Smooth muscle cell (in vitro differentiated cells): ENCODE results near the gene BCAP29. TPM values are rescaled to one million over a fixed set of nuclear protein-coding genes. Genes with fewer than 3 reads are reported as not detected.

ENCODE experiments used
- DNase-seq: peaks from one replicate; lab custom pipeline; 2025; ENCODE audit not compliant: unreplicated experiment; lab: John Stamatoyannopoulos, UW
- H2AFZ ChIP-seq: fragments of 200-600 bp; sonication (generic); 2 replicates; pipeline ENCODE4 v1.6.0; 2016; ENCODE audit warnings: antibody characterized with exemption, low read depth, mild to moderate bottlenecking
- H3F3A ChIP-seq: fragments of 200-600 bp; sonication (generic); 2 replicates; pipeline ENCODE4 v1.6.0; 2017; ENCODE audit warnings: antibody characterized with exemption, low read depth
- H3K27ac ChIP-seq: fragments of 200-600 bp; sonication (generic); 2 replicates; pipeline ENCODE4 v1.5.1; 2016; ENCODE audit warnings: low read depth, mild to moderate bottlenecking
- H3K27me3 ChIP-seq: fragments of 200-600 bp; sonication (generic); 2 replicates; pipeline ENCODE4 v1.6.1; 2016; ENCODE audit warnings: low read depth, mild to moderate bottlenecking
- H3K36me3 ChIP-seq: fragments of 200-600 bp; sonication (generic); 2 replicates; pipeline ENCODE4 v1.5.1; 2016; ENCODE audit warnings: low read depth
- H3K4me1 ChIP-seq: fragments of 200-600 bp; sonication (generic); 2 replicates; pipeline ENCODE4 v1.5.1; 2016; ENCODE audit warnings: low read depth
- H3K4me2 ChIP-seq: fragments of 200-600 bp; sonication (generic); 2 replicates; pipeline ENCODE4 v1.6.0; 2016; ENCODE audit warnings: mild to moderate bottlenecking
- H3K4me3 ChIP-seq: fragments of 200-600 bp; sonication (generic); 2 replicates; pipeline ENCODE4 v1.5.1; 2016; ENCODE audit warnings: mild to moderate bottlenecking
- H3K79me2 ChIP-seq: fragments of 200-600 bp; sonication (generic); 2 replicates; pipeline ENCODE4 v1.6.0; 2016; ENCODE audit warnings: low read depth, mild to moderate bottlenecking
- H3K9ac ChIP-seq: fragments of 200-600 bp; sonication (generic); 2 replicates; pipeline ENCODE4 v1.6.0; 2016; ENCODE audit warnings: low read depth
- H3K9me3 ChIP-seq: fragments of 200-600 bp; sonication (generic); replicated peaks from 2 replicates; pipeline ENCODE4 v1.5.1; 2016; ENCODE audit warnings: low read depth
- H4K20me1 ChIP-seq: fragments of 200-600 bp; sonication (generic); 2 replicates; pipeline ENCODE4 v1.6.0; 2016; ENCODE audit warnings: low read depth
- CTCF ChIP-seq: fragments of 200-600 bp; sonication (generic); IDR thresholded peaks from 2 replicates; pipeline ENCODE4 v1.5.1; 2017; ENCODE audit warnings: borderline replicate concordance, mild to moderate bottlenecking, antibody characterized with exemption; ENCODE audit not compliant: insufficient read depth, poor library complexity, severe bottlenecking
- WGBS: methylation state at CpG from one replicate; pipeline ENCODE4 v1.1.7; 2016; ENCODE audit warnings: low lambda C conversion rate; 5-methylcytosine and 5-hydroxymethylcytosine counted together
- polyA plus RNA-seq: library from polyadenylated mRNA; unstranded; fragments of >200 nt; fragmentation: Nextera tagmentation; extraction: Ambion mirVana; gene quantifications from 2 replicates; pipeline ENCODE4 v1.2.1, GENCODE V29; 2016
- total RNA-seq: library from RNA; depleted of rRNA; stranded (reverse); fragments of >200 nt; gene quantifications from 2 replicates; pipeline ENCODE4 v1.2.3, GENCODE V29; 2014

The BCAP29 gene
- total and polyA plus RNA-seq, 2 experiments from 2014 or later = 36.3 to 135 TPM

- Histone ChIP-seq H3K4me1 (no peaks in the 10 kb centered on the region), H3K27me3 (no peaks in the 10 kb centered on the region), H3K9ac (no peak overlapping the region), H4K20me1 (no peaks in the 10 kb centered on the region), H3K9me3 (no peaks in the 10 kb centered on the region), H3K4me2 (no peak overlapping the region), H2AFZ (no peak overlapping the region), H3K27ac (no peak overlapping the region), H3F3A (no peaks in the 10 kb centered on the region), H3K4me3 (no peak overlapping the region), H3K36me3 (no peaks in the 10 kb centered on the region), H3K79me2 (no peaks in the 10 kb centered on the region)
- 82% methylated on average over 1 of the region's 1 CpG for WGBS
- TF ChIP-seq CTCF = no peak
- no peak for DNase-seq
These were observed 61.6 kb downstream of the BCAP29 start for GRCh38 chr7:107641676-107642075.

- Histone ChIP-seq H4K20me1 (no peaks in the 10 kb centered on the region), H3F3A (no peaks in the 10 kb centered on the region), H3K9me3 (no peaks in the 10 kb centered on the region), H3K36me3 (no peaks in the 10 kb centered on the region), H3K4me1 (no peaks in the 10 kb centered on the region), H2AFZ (no peak overlapping the region), H3K27me3 (no peaks in the 10 kb centered on the region), H3K4me2 (no peak overlapping the region), H3K4me3 (no peak overlapping the region), H3K9ac (no peak overlapping the region), H3K27ac (no peak overlapping the region), H3K79me2 (no peaks in the 10 kb centered on the region)
- no peak for TF ChIP-seq CTCF
- no peak for DNase-seq
- 87% methylated on average over 4 of the region's 4 CpGs for WGBS
These were observed 62.5 kb downstream of the BCAP29 start for GRCh38 chr7:107642501-107642900.

GRCh38 chr7:107643407-107643806 lies 63.4 kb downstream of the BCAP29 start:
- WGBS = 28% methylated on average over 1 of the region's 1 CpG
- Histone ChIP-seq H3K79me2 (no peaks in the 10 kb centered on the region), H3K4me2 (peak overlapping the region; percentile 1), H3K4me1 (no peaks in the 10 kb centered on the region), H3K9ac (no peak overlapping the region), H3K27me3 (no peaks in the 10 kb centered on the region), H3K27ac (no peak overlapping the region), H3K9me3 (no peaks in the 10 kb centered on the region), H4K20me1 (no peaks in the 10 kb centered on the region), H3K4me3 (no peak overlapping the region), H3F3A (no peaks in the 10 kb centered on the region), H3K36me3 (no peaks in the 10 kb centered on the region), H2AFZ (no peak overlapping the region)
- TF ChIP-seq CTCF = peak; percentile 28
- DNase-seq = no peak

GRCh38 chr7:107643938-107644308 lies 63.9 kb downstream of the BCAP29 start:
- 92% methylated on average over 1 of the region's 1 CpG for WGBS
- Histone ChIP-seq H4K20me1 (no peaks in the 10 kb centered on the region), H3F3A (no peaks in the 10 kb centered on the region), H3K27ac (no peak overlapping the region), H3K4me2 (no peak overlapping the region), H2AFZ (no peak overlapping the region), H3K9me3 (no peaks in the 10 kb centered on the region), H3K9ac (no peak overlapping the region), H3K27me3 (no peaks in the 10 kb centered on the region), H3K79me2 (no peaks in the 10 kb centered on the region), H3K4me1 (no peaks in the 10 kb centered on the region), H3K36me3 (no peaks in the 10 kb centered on the region), H3K4me3 (no peak overlapping the region)
- TF ChIP-seq CTCF = no peak
- no peak for DNase-seq
